ENCODE data around the gene GADD45G. TPM values are rescaled to one million over a fixed set of nuclear protein-coding genes. Genes with fewer than 3 reads are reported as not detected.

The GADD45G gene
- total and polyA plus RNA-seq, 10 of the 15 experiments (the other 5 are each of a cell fraction or from before 2014, with no cell fraction given) = 0.07 to 1.00 (median 0.29) TPM; not detected in 4

GRCh38 chr9:89640361-89640760 lies 35.5 kb downstream of the GADD45G start:
- intact Hi-C loops (cut with micrococcal nuclease; ENCODE audit: unreplicated experiment) (no loop called here), in situ Hi-C loops (cut with MboI) (no loop called here)
- no peak for TF ChIP-seq ZBED1 (IDR thresholded peaks at IDR 0.05; ENCODE audit: borderline replicate concordance)
- no peak for TF ChIP-seq EZH2 (IDR thresholded peaks at IDR 0.05; ENCODE audit: borderline replicate concordance, control insufficient read depth, low read depth, low read length)
- no peak for TF ChIP-seq ZNF622 (IDR thresholded peaks at IDR 0.05)
- no peak for TF ChIP-seq RB1 (IDR thresholded peaks at IDR 0.05; ENCODE audit: borderline replicate concordance)
- no peak for TF ChIP-seq EED (IDR thresholded peaks at IDR 0.05; ENCODE audit: low read depth)
- TF ChIP-seq ZBTB33 (IDR thresholded peaks at IDR 0.05) = no peak
- no peak for TF ChIP-seq LARP7 (IDR thresholded peaks at IDR 0.05)
- TF ChIP-seq ATF2 (IDR thresholded peaks at IDR 0.05; ENCODE audit: low read length) = no peak
- no peak for TF ChIP-seq YBX1 (IDR thresholded peaks at IDR 0.05)
- no peak for TF ChIP-seq BHLHE40 (IDR thresholded peaks at IDR 0.05; ENCODE audit: borderline replicate concordance in 1 of 2, low read depth in 2 of 2, low read length in 1 of 2)
- TF ChIP-seq JUNB (IDR thresholded peaks at IDR 0.05) = no peak
- TF ChIP-seq SREBF1 (IDR thresholded peaks at IDR 0.05; ENCODE audit: low read length) = no peak
- TF ChIP-seq YY1 (IDR thresholded peaks at IDR 0.05; ENCODE audit: low read depth, low read length) = no peak
- no peak for TF ChIP-seq SMC3 (IDR thresholded peaks at IDR 0.05; ENCODE audit: borderline replicate concordance, low read length)
- no peak for TF ChIP-seq DPF2 (IDR thresholded peaks at IDR 0.05)
- TF ChIP-seq TCF12 (IDR thresholded peaks at IDR 0.05; ENCODE audit: low read depth, low read length) = no peak
- no peak for TF ChIP-seq HDAC2 (IDR thresholded peaks at IDR 0.05)
- Histone ChIP-seq H3K9ac (ENCODE audit: control insufficient read depth, insufficient read depth, low read length) (no peak overlapping the region), H3K4me2 (ENCODE audit: control insufficient read depth, insufficient read depth) (no peak overlapping the region), H4K20me1 (ENCODE audit: control insufficient read depth, insufficient read depth) (no peaks in the 10 kb centered on the region), H3K9me3 (replicated peaks; ENCODE audit: control insufficient read depth, insufficient read depth, low read length) (no peaks in the 10 kb centered on the region), H3K27ac (ENCODE audit: control insufficient read depth, insufficient read depth) (no peak overlapping the region), H3K27me3 (replicated peaks in 1 of 2; ENCODE audit: control insufficient read depth in 2 of 2, insufficient read depth in 2 of 2, low read length in 1 of 2) (no peaks in the 10 kb centered on the region; a peak in 2 of 4 replicates), H2AFZ (ENCODE audit: control insufficient read depth, low read depth, low read length) (no peak overlapping the region), H3K79me2 (ENCODE audit: control insufficient read depth, insufficient read depth, low read length) (no peaks in the 10 kb centered on the region), H3K4me1 (ENCODE audit: control insufficient read depth, insufficient read depth, low read length) (no peaks in the 10 kb centered on the region), H3K36me3 (ENCODE audit: control insufficient read depth in 2 of 2, insufficient read depth in 2 of 2, low read length in 1 of 2) (no peaks in the 10 kb centered on the region), H3K4me3 (no peak overlapping the region)
- SMC1A ChIA-PET (ENCODE audit: uncharacterized antibody, unreplicated experiment) = no interaction called here
- ATAC-seq = no peak
- RAD21 ChIA-PET (ENCODE audit: unreplicated experiment) = no interaction called here
- no peak for FAIRE-seq
- POLR2A ChIA-PET = no interaction called here
- DNase-seq (ENCODE audit: low read depth, low spot score) = no peak
- CTCF ChIA-PET = no interaction called here
- 49% methylated on average over 11 of the region's 11 CpGs for WGBS (ENCODE audit: insufficient coverage, insufficient replicate concordance, low lambda C conversion rate, missing lambda C conversion rate)
- BruUV-seq (replicated peaks) = no TSS peak

Data from GM12878 (cell line).